ENCODE measurements around the gene LHPP. TPM values are rescaled to one million over a fixed set of nuclear protein-coding genes. Genes with fewer than 3 reads are reported as not detected.

LHPP gene
- total RNA-seq, 4 donors from 2014 or later, result 9.3 to 20.5 (median 14.5) TPM

DNA sequence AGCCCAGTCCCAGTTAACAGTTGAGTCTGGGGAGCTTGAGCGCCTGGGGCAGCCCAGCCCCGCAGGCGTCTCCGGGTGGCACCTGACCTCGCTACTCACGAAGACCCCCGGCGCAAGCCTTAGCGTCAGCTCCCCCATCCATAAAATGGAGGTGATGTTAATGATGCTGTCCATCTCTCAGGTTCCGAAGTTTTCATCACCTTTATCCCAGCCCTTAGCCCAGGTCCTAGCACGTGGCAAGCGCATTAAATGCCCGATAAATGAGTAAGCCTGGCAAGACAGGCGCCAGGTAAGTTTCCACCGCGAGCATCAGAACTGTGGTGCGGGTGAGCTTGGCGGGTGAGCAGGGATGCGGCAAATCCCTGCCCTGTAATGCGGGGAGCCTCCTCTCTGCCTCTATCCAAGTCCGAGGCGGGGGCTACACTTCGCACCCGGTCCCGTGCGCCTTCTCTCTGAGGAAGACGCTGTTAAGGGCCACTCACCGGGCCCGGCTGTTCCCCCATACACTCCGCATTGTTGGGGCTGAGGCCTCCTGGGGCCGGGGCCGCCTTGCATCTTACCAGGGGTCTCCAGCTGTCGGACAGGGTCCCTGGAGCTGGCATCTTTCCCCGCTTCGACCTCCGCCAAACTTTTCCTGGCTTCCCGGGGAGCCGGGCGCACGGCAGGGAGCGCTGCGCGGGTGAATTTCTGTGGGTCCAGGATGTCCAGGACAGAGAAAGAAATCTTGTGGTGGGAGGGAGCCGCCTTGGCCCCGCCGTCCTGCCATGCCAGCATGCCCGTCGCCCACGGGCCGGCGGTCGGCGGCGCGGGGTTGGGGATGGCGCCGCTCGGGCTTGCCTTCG, 12.2 kb upstream of the LHPP start:
- no peak for TF ChIP-seq CTCF (IDR thresholded peaks at IDR 0.05; ENCODE audit: low read depth)

DNA sequence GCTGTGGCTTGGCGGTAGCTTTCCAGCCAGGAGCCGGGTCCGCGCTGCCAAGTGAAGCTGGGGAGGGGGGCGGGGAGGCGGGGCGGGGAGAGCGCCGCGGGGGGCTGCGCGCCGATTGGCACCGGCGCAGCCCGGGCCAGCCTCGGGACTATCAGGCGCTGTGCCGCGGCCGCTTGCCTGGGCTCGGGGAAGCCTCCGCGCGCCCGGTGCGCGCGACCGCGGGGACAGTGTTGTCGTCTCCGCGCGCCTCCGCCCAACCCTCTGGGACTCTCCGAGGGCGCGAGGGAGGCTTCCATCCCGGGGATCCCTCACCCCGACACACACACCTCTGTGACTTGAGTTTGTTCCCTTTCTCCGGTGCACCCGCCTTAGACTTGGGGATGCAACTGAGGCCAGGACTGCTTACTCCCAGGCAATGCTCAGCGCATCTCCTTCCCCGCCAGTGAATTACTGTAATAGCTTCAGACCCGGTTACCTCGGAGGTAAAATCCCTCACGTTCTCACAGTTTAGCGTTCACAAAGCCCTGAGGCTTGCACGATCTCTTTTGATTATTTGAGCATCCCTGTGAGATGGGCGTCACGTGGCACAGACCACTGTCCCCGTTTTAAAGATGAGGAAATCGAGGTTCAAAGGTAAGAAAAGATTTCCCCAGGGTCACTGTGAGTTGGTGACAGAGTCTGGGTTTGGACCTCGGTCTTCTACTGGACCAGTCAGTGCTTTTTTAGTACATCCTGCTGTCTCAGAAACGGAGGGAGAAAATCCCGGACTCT, 11.4 kb upstream of the LHPP start, which contains the start of gene NKX1-2:
TSS of gene NKX1-2 (minus strand) at position 24 of the 771 bp plus-strand sequence. CDS start 92 bp downstream, outside the sequence.
- no peak for TF ChIP-seq CTCF (IDR thresholded peaks at IDR 0.05; ENCODE audit: low read depth)

DNA sequence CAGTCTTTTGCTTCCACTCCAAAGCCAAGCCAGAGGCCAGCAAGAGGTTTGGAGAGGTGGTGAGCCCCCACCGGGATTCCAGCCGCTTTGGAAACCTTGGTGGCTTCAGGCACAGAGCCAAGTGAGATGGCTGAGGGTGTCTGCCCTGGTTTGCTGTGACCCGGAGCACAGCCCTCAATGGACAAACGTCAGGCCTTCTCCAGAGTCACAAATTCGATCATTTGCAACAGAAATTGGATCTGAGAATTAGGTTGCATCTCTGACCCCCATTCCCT, 10.9 kb upstream of the LHPP start:
- TF ChIP-seq CTCF (IDR thresholded peaks at IDR 0.05; ENCODE audit: low read depth), result no peak

DNA sequence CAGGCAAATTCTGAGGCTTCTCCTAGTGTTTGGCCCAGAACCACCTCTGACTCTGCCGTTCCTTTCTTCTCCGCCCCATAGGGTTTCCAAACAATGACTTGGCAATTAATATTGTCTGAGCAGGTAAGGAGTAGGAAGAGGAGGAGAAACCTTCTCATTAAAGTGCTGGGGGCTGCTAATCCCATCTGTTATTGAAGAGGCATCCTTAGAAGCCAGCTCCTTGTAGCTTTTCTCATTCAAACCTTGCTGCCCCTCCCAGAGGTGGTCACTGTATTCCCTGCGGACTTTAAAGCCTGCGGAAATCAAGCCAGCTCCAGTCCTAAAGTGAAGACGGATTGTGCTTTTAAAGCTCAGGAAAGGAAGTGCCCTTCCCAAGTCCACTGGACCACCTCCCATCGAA, 10.3 kb upstream of the LHPP start:
- TF ChIP-seq CTCF (IDR thresholded peaks at IDR 0.05; ENCODE audit: low read depth), result no peak

DNA sequence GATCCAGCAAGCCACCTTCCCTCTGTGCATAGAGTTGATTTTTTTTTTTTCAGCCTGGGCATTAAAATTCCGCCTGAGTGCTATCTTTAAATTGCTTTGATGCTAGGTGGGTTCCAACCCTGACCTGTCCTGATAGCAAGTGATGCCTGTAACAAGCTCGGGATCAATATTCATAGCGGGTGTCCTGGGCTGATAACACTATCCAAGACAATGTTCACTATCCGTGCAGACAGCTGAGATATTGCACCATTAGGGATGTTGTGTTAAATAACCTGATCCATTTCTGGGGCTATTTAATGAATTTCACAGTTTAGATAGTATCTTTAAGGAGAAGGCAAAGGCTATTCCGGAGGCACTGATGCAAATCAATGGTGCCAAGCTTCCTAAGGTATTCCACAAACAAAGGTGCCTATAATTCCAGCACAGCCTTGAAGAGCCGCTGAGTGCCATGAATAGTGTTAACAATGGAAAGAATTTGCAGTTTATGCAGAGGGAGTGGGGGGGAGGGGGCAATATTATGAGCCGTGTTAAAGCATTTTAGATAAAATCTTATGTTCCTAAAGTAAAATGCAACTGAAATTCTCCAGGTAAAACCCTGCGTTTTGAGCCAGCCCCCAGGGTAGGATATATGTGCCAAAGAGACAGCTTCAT, 7.5 kb upstream of the LHPP start:
- TF ChIP-seq CTCF (IDR thresholded peaks at IDR 0.05; ENCODE audit: low read depth), result no peak

GRCh38 chr10:124455441-124455840, 6.2 kb upstream of the LHPP start:
- no peak for TF ChIP-seq CTCF (IDR thresholded peaks at IDR 0.05; ENCODE audit: low read depth)

DNA sequence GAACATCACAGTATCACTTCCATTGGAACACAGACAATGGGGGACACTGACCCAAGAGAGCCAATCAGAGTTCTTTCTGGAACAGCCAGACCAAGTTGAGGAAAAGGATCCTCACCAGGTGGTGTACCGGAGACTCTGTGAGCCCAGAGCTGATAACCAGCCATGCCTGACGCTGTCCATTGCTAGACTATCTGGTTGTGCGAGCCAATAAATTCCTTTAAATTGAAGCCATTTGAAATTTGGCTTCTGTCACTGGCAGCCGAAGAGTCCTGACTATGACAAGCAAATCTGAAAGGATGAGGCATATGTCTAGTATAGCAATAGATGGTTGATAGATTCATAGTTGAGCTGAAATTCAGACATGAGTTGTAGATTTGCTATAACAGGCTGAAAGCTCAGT, 3.1 kb upstream of the LHPP start:
- no peak for TF ChIP-seq CTCF (IDR thresholded peaks at IDR 0.05; ENCODE audit: low read depth)
